MM.1S (cell line): Measurements from ENCODE around the gene CREB3L2.

Experiments
- DNase-seq: peaks from one replicate; pipeline ENCODE4 v3.0.0-alpha.2; 2015
- H2AFZ ChIP-seq: fragments of 300-600 bp; sonication (generic); 2 replicates; pipeline ENCODE4 v1.6.0; 2016; ENCODE audit warnings: antibody characterized with exemption, low read length
- H3F3A ChIP-seq: fragments of 300-600 bp; sonication (generic); 2 replicates; pipeline ENCODE4 v1.6.1; 2016; ENCODE audit warnings: mild to moderate bottlenecking, antibody characterized with exemption, low read length, moderate library complexity, mixed read lengths; ENCODE audit not compliant: insufficient read depth
- H3K27ac ChIP-seq: fragments of 300-600 bp; sonication (generic); 2 replicates; pipeline ENCODE4 v1.5.1; 2016; ENCODE audit warnings: mild to moderate bottlenecking, low read length
- H3K27me3 ChIP-seq: fragments of 300-600 bp; sonication (generic); replicated peaks from 2 replicates; pipeline ENCODE4 v1.6.0; 2016; ENCODE audit warnings: low read length; ENCODE audit not compliant: insufficient read depth
- H3K36me3 ChIP-seq: fragments of 300-600 bp; sonication (generic); replicated peaks from 2 replicates; pipeline ENCODE4 v1.6.1; 2016; ENCODE audit warnings: mild to moderate bottlenecking, low read length, mixed read lengths; ENCODE audit not compliant: insufficient read depth
- H3K4me1 ChIP-seq: fragments of 300-600 bp; sonication (generic); 2 replicates; pipeline ENCODE4 v1.6.1; 2016; ENCODE audit warnings: low read length, mixed read lengths
- H3K4me2 ChIP-seq: fragments of 300-600 bp; sonication (generic); 2 replicates; pipeline ENCODE4 v1.6.0; 2016; ENCODE audit warnings: low read depth, low read length
- H3K4me3 ChIP-seq: fragments of 300-600 bp; sonication (generic); 2 replicates; pipeline ENCODE4 v1.5.1; 2016; ENCODE audit warnings: low read length, mixed read lengths
- H3K79me2 ChIP-seq: fragments of 300-600 bp; sonication (generic); 2 replicates; pipeline ENCODE4 v1.6.1; 2016; ENCODE audit warnings: mixed run types, low read length, mixed read lengths
- H3K9ac ChIP-seq: fragments of 300-600 bp; sonication (generic); 2 replicates; pipeline ENCODE4 v1.6.1; 2016; ENCODE audit warnings: low read length, mixed read lengths
- H3K9me2 ChIP-seq: fragments of 300-600 bp; sonication (generic); replicated peaks from 2 replicates; pipeline ENCODE4 v1.6.1; 2016; ENCODE audit warnings: mild to moderate bottlenecking, low read length, mixed read lengths; ENCODE audit not compliant: insufficient read depth
- H3K9me3 ChIP-seq: fragments of 300-600 bp; sonication (generic); replicated peaks from 2 replicates; pipeline ENCODE4 v1.6.1; 2016; ENCODE audit warnings: mild to moderate bottlenecking, low read length, mixed read lengths; ENCODE audit not compliant: insufficient read depth
- H4K20me1 ChIP-seq: fragments of 300-600 bp; sonication (generic); 2 replicates; pipeline ENCODE4 v1.6.1; 2016; ENCODE audit warnings: mild to moderate bottlenecking, low read length, moderate library complexity, mixed read lengths; ENCODE audit not compliant: insufficient read depth
- EZH2 ChIP-seq: fragments of 300-600 bp; sonication (generic); optimal IDR thresholded peaks from 2 replicates; pipeline ENCODE3; 2017; ENCODE audit warnings: low read depth, mild to moderate bottlenecking, antibody characterized with exemption, low read length, mixed read lengths
- EZH2phosphoT487 ChIP-seq: fragments of 300-600 bp; sonication (generic); IDR thresholded peaks from 2 replicates; pipeline ENCODE4 v1.6.1; 2018; ENCODE audit warnings: antibody characterized with exemption, low read length
- TF ChIP-seq, protein P1 (sequence below): fragments of 300-600 bp; sonication (generic); IDR thresholded peaks from 2 replicates; pipeline ENCODE4 v1.5.1; 2016; ENCODE audit warnings: antibody characterized with exemption, low read length, mixed read lengths

Gene CREB3L2

DNA sequence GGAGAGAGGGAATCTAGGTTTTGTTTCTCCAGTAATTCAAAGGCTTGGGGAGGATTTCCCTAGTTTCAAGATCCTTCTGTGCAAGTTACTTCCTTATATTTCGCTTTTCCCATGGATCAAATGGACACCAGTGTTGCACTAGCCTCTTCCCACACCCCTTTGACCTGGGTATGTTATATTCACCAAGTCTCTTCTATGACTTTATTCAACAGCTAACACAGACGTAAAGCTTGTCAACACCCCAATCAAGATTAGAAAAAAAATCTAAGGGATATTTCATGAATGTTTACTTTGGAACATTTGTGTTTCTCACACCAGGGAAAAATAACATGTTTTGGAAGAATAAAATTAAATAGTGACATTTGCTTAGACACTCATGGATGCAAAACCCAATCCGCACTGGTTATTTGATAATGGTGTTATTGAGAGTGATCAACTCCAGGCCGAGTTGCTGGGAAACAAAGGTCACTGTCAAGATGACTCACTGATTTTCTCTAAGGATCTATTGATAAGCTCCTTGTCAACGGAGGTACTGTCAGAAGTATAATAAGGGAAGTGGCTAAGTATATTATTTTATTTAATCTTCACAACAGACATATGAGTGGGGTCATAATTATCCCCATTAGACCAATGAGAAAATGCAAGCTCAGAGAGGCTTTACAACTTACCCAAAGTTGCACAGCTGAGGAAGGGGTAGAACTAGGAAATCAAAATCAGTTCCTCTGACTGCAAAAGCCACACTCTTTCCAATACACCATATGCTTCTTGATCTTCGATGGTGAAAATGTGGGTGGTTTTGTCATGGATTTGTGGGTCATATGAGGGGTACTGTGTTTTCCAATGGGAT is 52.2 kb downstream of the CREB3L2 start:
- TF ChIP-seq EZH2phosphoT487 (no peak), EZH2 (no peak)
- TF ChIP-seq, protein P1, sequence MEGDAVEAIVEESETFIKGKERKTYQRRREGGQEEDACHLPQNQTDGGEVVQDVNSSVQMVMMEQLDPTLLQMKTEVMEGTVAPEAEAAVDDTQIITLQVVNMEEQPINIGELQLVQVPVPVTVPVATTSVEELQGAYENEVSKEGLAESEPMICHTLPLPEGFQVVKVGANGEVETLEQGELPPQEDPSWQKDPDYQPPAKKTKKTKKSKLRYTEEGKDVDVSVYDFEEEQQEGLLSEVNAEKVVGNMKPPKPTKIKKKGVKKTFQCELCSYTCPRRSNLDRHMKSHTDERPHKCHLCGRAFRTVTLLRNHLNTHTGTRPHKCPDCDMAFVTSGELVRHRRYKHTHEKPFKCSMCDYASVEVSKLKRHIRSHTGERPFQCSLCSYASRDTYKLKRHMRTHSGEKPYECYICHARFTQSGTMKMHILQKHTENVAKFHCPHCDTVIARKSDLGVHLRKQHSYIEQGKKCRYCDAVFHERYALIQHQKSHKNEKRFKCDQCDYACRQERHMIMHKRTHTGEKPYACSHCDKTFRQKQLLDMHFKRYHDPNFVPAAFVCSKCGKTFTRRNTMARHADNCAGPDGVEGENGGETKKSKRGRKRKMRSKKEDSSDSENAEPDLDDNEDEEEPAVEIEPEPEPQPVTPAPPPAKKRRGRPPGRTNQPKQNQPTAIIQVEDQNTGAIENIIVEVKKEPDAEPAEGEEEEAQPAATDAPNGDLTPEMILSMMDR, result no peak
- DNase-seq, result no peak
- Histone ChIP-seq H3K4me2 (no peak overlapping the region), H4K20me1 (no peaks in the 10 kb centered on the region; the same call in none of the 2 replicates), H3K9me3 (no peaks in the 10 kb centered on the region), H3K9me2 (no peaks in the 10 kb centered on the region), H3K79me2 (peaks cover 93% of the 10 kb centered on the region), H3K4me1 (no peaks in the 10 kb centered on the region), H2AFZ (no peak overlapping the region), H3K4me3 (no peak overlapping the region), H3K27me3 (no peaks in the 10 kb centered on the region), H3K9ac (no peak overlapping the region), H3F3A (no peaks in the 10 kb centered on the region), H3K36me3 (no peaks in the 10 kb centered on the region), H3K27ac (no peak overlapping the region)

DNA sequence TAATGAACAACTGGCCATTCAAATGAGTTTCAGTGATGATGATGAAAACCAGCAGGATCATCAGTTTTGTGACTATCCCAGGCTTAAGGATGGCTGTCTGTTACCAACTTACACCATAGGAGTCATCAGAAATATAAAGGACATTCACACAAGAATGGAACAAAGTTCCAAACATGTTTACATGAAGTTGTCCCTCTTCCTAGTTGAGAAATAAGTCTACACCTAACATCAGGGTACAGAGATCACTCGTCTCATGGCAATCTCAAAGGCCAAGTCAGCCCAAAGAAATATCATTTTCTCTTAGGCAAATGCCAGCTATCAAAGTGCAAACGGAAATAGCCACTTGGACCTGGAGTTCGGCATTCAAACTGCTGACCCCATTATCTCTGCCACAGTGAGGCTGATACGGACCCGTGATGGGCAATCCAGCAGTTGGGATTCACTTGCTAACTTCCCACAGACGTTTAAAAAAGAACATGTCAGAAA is 53.0 kb downstream of the CREB3L2 start:
- no peak overlapping the region for H3K4me2 ChIP-seq
- H3K36me3 ChIP-seq, result 0 out of 2 replicates have a peak, but pooled peaks cover 2% of the 10 kb centered on the region
- no peaks in the 10 kb centered on the region for H3K9me3 ChIP-seq
- H4K20me1 ChIP-seq, result no peaks in the 10 kb centered on the region; the same call in none of the 2 replicates
- H3K4me3 ChIP-seq, result no peak overlapping the region
- DNase-seq, result no peak
- TF ChIP-seq EZH2 (no peak), EZH2phosphoT487 (no peak)
- TF ChIP-seq, protein P1, result no peak
- H3F3A ChIP-seq, result no peaks in the 10 kb centered on the region
- H2AFZ ChIP-seq, result no peak overlapping the region
- H3K9ac ChIP-seq, result no peak overlapping the region
- H3K27me3 ChIP-seq, result no peaks in the 10 kb centered on the region
- peaks cover 4% of the 10 kb centered on the region; the same call in 1 of the 2 replicates for H3K4me1 ChIP-seq
- H3K9me2 ChIP-seq, result no peaks in the 10 kb centered on the region
- H3K79me2 ChIP-seq, result peaks cover 92% of the 10 kb centered on the region
- H3K27ac ChIP-seq, result no peak overlapping the region

DNA sequence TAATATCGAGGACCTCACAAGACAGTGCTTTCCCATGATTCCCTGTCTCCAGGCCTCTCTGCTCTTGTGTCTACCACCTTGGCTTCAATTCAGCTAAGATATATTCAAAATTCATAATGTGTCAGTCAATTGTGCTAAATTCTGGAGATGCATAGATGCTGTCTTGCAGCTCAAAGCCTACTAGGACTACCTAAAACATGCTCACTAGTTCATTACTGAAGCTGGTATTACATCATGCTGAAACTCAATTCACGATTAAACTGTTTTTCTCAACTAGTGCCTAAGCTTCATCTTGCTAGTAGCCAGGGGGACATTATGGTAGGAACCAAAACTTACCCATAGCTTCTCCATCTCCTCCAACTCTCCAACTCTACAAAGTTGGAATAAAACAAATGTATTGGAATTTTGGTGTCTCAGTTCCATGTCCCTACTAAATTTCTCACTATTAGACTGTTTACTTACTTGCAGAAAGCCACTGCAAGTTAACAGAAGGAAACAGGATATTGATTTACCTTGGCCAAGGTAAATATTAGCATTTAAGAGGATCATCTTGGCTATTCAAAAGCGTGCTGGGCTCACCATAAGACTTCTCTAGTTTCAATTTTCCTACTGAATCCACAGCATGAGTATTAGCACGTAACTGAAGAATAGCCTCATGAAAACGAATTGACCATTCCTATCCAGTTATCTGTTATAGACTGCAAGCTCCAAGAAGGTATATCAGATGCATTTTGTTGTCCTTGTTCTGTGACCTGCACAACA is 53.6 kb downstream of the CREB3L2 start:
- Histone ChIP-seq H3K4me3 (no peak overlapping the region), H3K4me1 (peaks cover 11% of the 10 kb centered on the region; the same call in 1 of the 2 replicates)

More for the DNA sequence above, 53.6 kb downstream of the CREB3L2 start:
- TF ChIP-seq EZH2 (no peak), EZH2phosphoT487 (no peak)
- TF ChIP-seq, protein P1, result no peak
- H3K27me3 ChIP-seq, result no peaks in the 10 kb centered on the region
- no peak overlapping the region for H2AFZ ChIP-seq
- no peak overlapping the region for H3K9ac ChIP-seq
- 0 out of 2 replicates have a peak, but pooled peaks cover 5% of the 10 kb centered on the region for H3K36me3 ChIP-seq
- H3F3A ChIP-seq, result no peaks in the 10 kb centered on the region
- DNase-seq, result no peak
- peaks cover 92% of the 10 kb centered on the region for H3K79me2 ChIP-seq
- H3K9me2 ChIP-seq, result no peaks in the 10 kb centered on the region
- no peaks in the 10 kb centered on the region for H3K9me3 ChIP-seq
- no peak overlapping the region for H3K4me2 ChIP-seq
- no peak overlapping the region for H3K27ac ChIP-seq
- no peaks in the 10 kb centered on the region; the same call in none of the 2 replicates for H4K20me1 ChIP-seq
